Gastrocnemius medialis (tissue), 4 donors: ENCODE data around the gene FBXL17. TPM values are rescaled to one million over a fixed set of nuclear protein-coding genes. Genes with fewer than 3 reads are reported as not detected.

ENCODE experiments used
- ATAC-seq, 2 donors: fragments of 150-250 bp; one replicate each; pipeline ENCODE4 v1.9.1; 2016
- DNase-seq, 2 donors: peaks; one replicate each; pipeline ENCODE4 v3.0.0-alpha.2; 2019
- H3K27ac ChIP-seq, 4 donors: fragments of 200-600 bp; sonication (generic); 1 replicate in 1 of 4; 2 replicates in 3 of 4; pipeline ENCODE4 v1.5.1; 2016 to 2018; ENCODE audit warnings: mild to moderate bottlenecking in 2 of 4, moderate library complexity in 1 of 4
- H3K27me3 ChIP-seq, 3 donors: fragments of 200-600 bp; sonication (generic) in 2 of 3; 1 replicate in 1 of 3; 2 replicates in 2 of 3; pipeline versions ENCODE4 v1.5.1 to v1.6.0; 2016 to 2019; ENCODE audit warnings: mild to moderate bottlenecking in 1 of 3, moderate library complexity in 1 of 3
- H3K36me3 ChIP-seq, 2 donors: fragments of 200-600 bp; sonication (generic) in 1 of 2; one replicate each; pipeline ENCODE4 v1.5.1; 2017 to 2018
- H3K4me1 ChIP-seq, 2 donors: fragments of 200-600 bp; sonication (generic) in 1 of 2; one replicate each; pipeline ENCODE4 v1.5.1; 2016 to 2017; ENCODE audit warnings: mild to moderate bottlenecking in 2 of 2
- H3K4me3 ChIP-seq, 4 donors: fragments of 200-600 bp; sonication (generic) in 3 of 4; 1 replicate in 1 of 4; 2 replicates in 3 of 4; pipeline ENCODE4 v1.5.1; 2016 to 2019; ENCODE audit warnings: mild to moderate bottlenecking in 2 of 4
- H3K9me3 ChIP-seq, 3 donors: fragments of 200-600 bp; sonication (generic) in 2 of 3; 1 replicate in 1 of 3; 2 replicates in 2 of 3; pipeline ENCODE4 v1.5.1; 2016 to 2019
- POLR2A ChIP-seq, 2 donors: fragments of 450-650 bp; IDR thresholded peaks; one replicate each; pipeline ENCODE4 v1.6.1; 2017; ENCODE audit warnings: antibody characterized with exemption in 2 of 2, mild to moderate bottlenecking in 2 of 2, moderate library complexity in 2 of 2
- in situ Hi-C, 4 donors: fragments of 200-750 bp; cut with MboI; loops; one replicate each; pipeline versions ENCODE4 v1.15.0 to v1.8.0; 2017; ENCODE audit warnings: low sequenced_read_pairs in 4 of 4
- intact Hi-C: fragments of 100-400 bp; cut with DNase I; formaldehyde crosslinking; loops from one replicate; pipeline ENCODE4 v1.15.1; 2023; ENCODE audit warnings: low total_unique reads
- total RNA-seq, 4 donors: library from RNA; depleted of rRNA; stranded (reverse); fragments of >200 nt; gene quantifications; one replicate each; pipeline versions ENCODE4 v1.1.0 to v1.2.3, GENCODE V29; 2016
- TF ChIP-seq, protein P1 (sequence below), 5 experiments: fragments of 450-650 bp in 3 of 5; fragments of 200-600 bp in 2 of 5; sonication (generic) in 2 of 5; IDR thresholded peaks in 4 of 5; conservative IDR thresholded peaks in 1 of 5; 1 replicate in 4 of 5; 2 replicates in 1 of 5; pipeline ENCODE4 v1.5.1; 2016 to 2019; ENCODE audit warnings: antibody characterized with exemption in 5 of 5, mild to moderate bottlenecking in 3 of 5, moderate library complexity in 3 of 5

The FBXL17 gene
- total RNA-seq, 4 donors from 2014 or later, result 23.3 to 33.4 (median 26.9) TPM

DNA sequence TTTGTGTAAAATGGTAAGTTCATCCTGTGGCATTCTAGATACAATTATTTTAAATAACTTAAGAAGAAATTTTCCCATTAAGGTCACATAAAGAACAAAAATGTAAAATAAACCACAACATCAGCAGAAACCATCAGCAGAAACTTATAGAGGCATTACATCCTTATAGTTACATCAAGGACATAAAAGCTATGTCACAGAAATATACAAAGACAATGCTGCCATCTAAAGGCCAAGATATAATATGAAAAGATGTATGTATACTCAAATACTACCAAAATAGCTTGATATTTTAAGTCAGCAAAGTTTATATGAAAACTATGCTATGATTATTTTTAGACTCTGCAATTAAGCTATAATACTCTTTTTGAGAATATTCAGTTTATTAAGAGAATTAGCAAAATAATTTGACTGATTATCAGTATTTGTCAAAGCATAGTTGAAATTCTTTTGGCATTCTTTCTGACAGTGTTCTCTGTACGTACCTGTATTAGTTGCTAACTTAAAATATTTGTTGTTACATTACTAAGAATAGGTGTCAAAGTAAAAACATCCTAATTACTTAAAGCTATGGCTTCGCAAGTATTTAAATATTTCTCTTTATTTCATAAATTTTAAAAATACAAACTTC, 36.2 kb downstream of the FBXL17 start:
- no peak overlapping the region for H3K27ac ChIP-seq
- peaks cover 20 to 27% of the 10 kb centered on the region in 2 donors for H3K4me1 ChIP-seq
- ATAC-seq (peak in 1 of 2 donors; percentile 55), DNase-seq (no peak)
- TF ChIP-seq, protein P1, sequence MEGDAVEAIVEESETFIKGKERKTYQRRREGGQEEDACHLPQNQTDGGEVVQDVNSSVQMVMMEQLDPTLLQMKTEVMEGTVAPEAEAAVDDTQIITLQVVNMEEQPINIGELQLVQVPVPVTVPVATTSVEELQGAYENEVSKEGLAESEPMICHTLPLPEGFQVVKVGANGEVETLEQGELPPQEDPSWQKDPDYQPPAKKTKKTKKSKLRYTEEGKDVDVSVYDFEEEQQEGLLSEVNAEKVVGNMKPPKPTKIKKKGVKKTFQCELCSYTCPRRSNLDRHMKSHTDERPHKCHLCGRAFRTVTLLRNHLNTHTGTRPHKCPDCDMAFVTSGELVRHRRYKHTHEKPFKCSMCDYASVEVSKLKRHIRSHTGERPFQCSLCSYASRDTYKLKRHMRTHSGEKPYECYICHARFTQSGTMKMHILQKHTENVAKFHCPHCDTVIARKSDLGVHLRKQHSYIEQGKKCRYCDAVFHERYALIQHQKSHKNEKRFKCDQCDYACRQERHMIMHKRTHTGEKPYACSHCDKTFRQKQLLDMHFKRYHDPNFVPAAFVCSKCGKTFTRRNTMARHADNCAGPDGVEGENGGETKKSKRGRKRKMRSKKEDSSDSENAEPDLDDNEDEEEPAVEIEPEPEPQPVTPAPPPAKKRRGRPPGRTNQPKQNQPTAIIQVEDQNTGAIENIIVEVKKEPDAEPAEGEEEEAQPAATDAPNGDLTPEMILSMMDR (IDR thresholded peaks at IDR 0.05 in 4 of 5, conservative IDR thresholded peaks at IDR 0.05 in 1 of 5), result peak in 4 of 5 experiments; percentile 31 to 51 (median 42)
- no peak for TF ChIP-seq POLR2A (IDR thresholded peaks at IDR 0.05)
- H3K36me3 ChIP-seq, result no peaks in the 10 kb centered on the region
- H3K9me3 ChIP-seq, result no peaks in the 10 kb centered on the region
- H3K27me3 ChIP-seq, result no peaks in the 10 kb centered on the region
- intact Hi-C loops (loop anchor here (1.0 kb wide), 1 partner anchor 85 kb away; no protein-coding TSS in a partner anchor), in situ Hi-C loops (loop anchor here in 1 of 4 donors (5.0 to 25.0 kb wide), 2 partner anchors 83 to 208 kb away; no protein-coding TSS in a partner anchor)
- H3K4me3 ChIP-seq, result no peak overlapping the region

DNA sequence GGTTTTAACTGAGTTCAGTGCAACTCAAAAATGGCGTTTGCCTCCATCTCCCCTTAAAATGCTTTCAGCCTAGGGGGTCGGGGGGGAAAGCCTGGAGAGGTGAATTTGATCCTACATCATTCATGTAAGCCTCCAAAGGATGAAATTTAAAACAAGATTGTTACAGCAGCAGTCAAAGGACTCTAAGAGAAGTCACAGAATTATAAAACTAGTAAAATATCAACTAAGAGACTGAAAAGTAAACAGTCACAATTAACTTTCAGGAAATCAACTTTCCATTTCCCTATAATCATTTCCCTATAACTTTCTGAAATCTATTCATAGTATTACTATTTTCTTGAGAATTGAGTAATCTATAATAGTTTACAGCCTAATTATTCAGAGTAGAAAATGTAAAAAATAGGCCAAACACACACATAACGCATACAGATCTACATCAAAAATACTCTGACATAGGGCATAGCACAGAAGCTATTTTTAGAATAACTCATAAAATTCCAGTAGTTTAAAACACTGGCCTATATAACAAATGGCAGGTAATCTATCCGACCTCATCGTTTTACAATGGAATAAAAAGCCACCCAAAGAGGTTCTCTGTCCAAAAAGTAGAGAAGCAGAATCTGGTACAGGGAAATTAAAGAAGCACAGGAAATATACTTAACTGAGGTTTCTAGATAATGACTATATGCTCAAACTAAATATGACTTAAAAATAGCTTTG, 37.6 kb downstream of the FBXL17 start:
- in situ Hi-C loops, result loop anchor here in 3 of 4 donors (5.0 to 25.0 kb wide), 2 partner anchors 87 to 207 kb away; no protein-coding TSS in a partner anchor
- no peak for DNase-seq
- no peak for TF ChIP-seq POLR2A (IDR thresholded peaks at IDR 0.05)
- TF ChIP-seq, protein P1 (IDR thresholded peaks at IDR 0.05 in 4 of 5, conservative IDR thresholded peaks at IDR 0.05 in 1 of 5), result no peak
- Histone ChIP-seq H3K9me3 (no peaks in the 10 kb centered on the region), H3K27ac (no peak overlapping the region), H3K4me3 (no peak overlapping the region), H3K27me3 (no peaks in the 10 kb centered on the region), H3K4me1 (peaks cover 20 to 28% of the 10 kb centered on the region in 2 donors), H3K36me3 (no peaks in the 10 kb centered on the region)
- intact Hi-C loops, result no loop called here
- ATAC-seq, result no peak

DNA sequence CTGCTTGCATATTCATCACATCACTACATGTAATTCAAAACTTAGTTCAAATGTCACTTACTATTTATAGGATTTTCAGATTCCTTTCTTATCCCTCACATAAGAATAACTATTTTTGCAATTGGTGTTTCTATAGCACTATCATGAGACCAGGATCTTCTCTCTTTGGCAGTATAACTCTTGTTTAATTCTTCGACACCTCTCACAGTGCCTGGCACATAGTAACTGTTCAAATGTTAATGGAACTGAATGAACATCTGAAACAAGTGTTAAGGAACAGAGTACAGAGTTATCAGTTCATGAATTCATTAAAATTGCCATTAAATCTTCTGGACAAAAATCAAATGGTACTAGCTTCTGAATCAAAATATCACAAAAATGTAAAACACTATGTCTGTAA, 40.0 kb downstream of the FBXL17 start:
- in situ Hi-C loops, result loop anchor here in 3 of 4 donors (5.0 to 25.0 kb wide), 2 partner anchors 85 to 205 kb away; no protein-coding TSS in a partner anchor
- no peak for DNase-seq
- intact Hi-C loops, result no loop called here
- H3K27me3 ChIP-seq, result no peaks in the 10 kb centered on the region
- ATAC-seq, result no peak
- peaks cover 17 to 31% of the 10 kb centered on the region in 2 donors for H3K4me1 ChIP-seq
- no peak overlapping the region for H3K4me3 ChIP-seq
- TF ChIP-seq, protein P1 (IDR thresholded peaks at IDR 0.05 in 4 of 5, conservative IDR thresholded peaks at IDR 0.05 in 1 of 5), result no peak
- no peak for TF ChIP-seq POLR2A (IDR thresholded peaks at IDR 0.05)
- no peaks in the 10 kb centered on the region for H3K36me3 ChIP-seq
- no peak overlapping the region for H3K27ac ChIP-seq
- no peaks in the 10 kb centered on the region for H3K9me3 ChIP-seq

DNA sequence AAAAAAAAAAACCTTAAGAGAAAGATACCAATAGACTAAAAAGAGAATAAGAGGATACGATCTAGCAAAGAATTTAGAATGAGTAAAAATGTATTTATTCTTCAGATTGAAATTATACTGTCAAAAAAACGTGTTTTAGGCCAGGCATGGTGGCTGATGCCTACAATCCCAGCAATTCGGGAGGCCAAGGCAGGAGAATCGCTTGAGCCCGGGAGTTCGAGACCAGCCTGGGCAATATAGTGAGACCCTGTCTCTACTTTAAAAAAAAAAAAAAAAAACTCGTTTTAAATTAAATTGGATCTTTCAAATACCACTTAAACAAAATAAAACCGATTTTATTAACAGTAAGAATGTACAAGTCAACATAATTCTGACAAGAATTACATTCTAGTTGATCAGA, 41.8 kb downstream of the FBXL17 start:
- in situ Hi-C loops (loop anchor here in 3 of 4 donors (5.0 to 25.0 kb wide), 2 partner anchors 83 to 203 kb away; no protein-coding TSS in a partner anchor), intact Hi-C loops (no loop called here)
- Histone ChIP-seq H3K4me3 (no peak overlapping the region), H3K4me1 (peaks cover 17 to 31% of the 10 kb centered on the region in 2 donors), H3K27me3 (no peaks in the 10 kb centered on the region), H3K9me3 (no peaks in the 10 kb centered on the region), H3K27ac (no peak overlapping the region), H3K36me3 (no peaks in the 10 kb centered on the region)
- ATAC-seq (no peak), DNase-seq (no peak)
- no peak for TF ChIP-seq POLR2A (IDR thresholded peaks at IDR 0.05)
- TF ChIP-seq, protein P1 (IDR thresholded peaks at IDR 0.05 in 4 of 5, conservative IDR thresholded peaks at IDR 0.05 in 1 of 5), result no peak
